GM12878 (cell line): ENCODE results near the gene RUBCNL. TPM values are rescaled to one million over a fixed set of nuclear protein-coding genes. Genes with fewer than 3 reads are reported as not detected.

Source experiments
- ATAC-seq: fragments of 200-7000 bp; cut with Tn5 transposase; 3 replicates; pipeline ENCODE4 v1.9.1; 2020; ENCODE audit warnings: mild to moderate bottlenecking, moderate library complexity
- BruUV-seq: library from RNA; stranded (reverse); fragments of 400-500 nt; replicated peaks from 2 replicates; lab custom pipeline; 2021; lab: Mats Ljungman, UMichigan
- CTCF ChIA-PET: fragments of 300-600 bp; sonication (Branson Sonifier 250); formaldehyde crosslinking; extraction: SDS; loops from one replicate; lab custom pipeline; 2021; ENCODE audit warnings: inconsistent platforms; lab: Yijun Ruan, JAX
- POLR2A ChIA-PET: fragments of 350-600 bp; formaldehyde crosslinking; extraction: SDS; loops from one replicate; lab custom pipeline; 2021; ENCODE audit warnings: inconsistent platforms; lab: Charles Lee
- RAD21 ChIA-PET: fragments of 300-600 bp; sonication (Branson Sonifier 250); formaldehyde crosslinking; loops from one replicate; lab custom pipeline; 2023; ENCODE audit warnings: antibody characterized with exemption; ENCODE audit not compliant: unreplicated experiment; lab: Charles Lee
- SMC1A ChIA-PET: fragments of 300-600 bp; sonication (Branson Sonifier 250); formaldehyde crosslinking; loops from one replicate; lab custom pipeline; 2023; ENCODE audit not compliant: unreplicated experiment, uncharacterized antibody; lab: Charles Lee
- DNase-seq: peaks from one replicate; pipeline ENCODE4 v3.0.0-alpha.2; 2011; ENCODE audit warnings: low read depth, low spot score
- FAIRE-seq: peaks from 3 replicates; lab custom pipeline; 2011; peaks lifted over from hg19 to GRCh38; lab: Jason Lieb, UNC
- H2AFZ ChIP-seq: 2 replicates; pipeline ENCODE4 v1.6.0; 2011; ENCODE audit warnings: low read depth, low read length, control low read depth; ENCODE audit not compliant: control insufficient read depth
- H3K27ac ChIP-seq: 2 replicates; pipeline ENCODE4 v1.5.1; 2011; ENCODE audit warnings: control low read depth; ENCODE audit not compliant: control insufficient read depth, insufficient read depth
- H3K27me3 ChIP-seq, 2 experiments: replicated peaks in 1 of 2; 2 replicates each; pipeline versions ENCODE4 v1.6.0 to v1.6.1; 2011; ENCODE audit warnings: low read length in 1 of 2; ENCODE audit not compliant: control insufficient read depth in 2 of 2, insufficient read depth in 2 of 2
- H3K36me3 ChIP-seq, 2 experiments: 2 replicates each; pipeline ENCODE4 v1.5.1; 2011; ENCODE audit warnings: low read length in 1 of 2; ENCODE audit not compliant: control insufficient read depth in 2 of 2, insufficient read depth in 2 of 2
- H3K4me1 ChIP-seq: 2 replicates; pipeline ENCODE4 v1.6.1; 2011; ENCODE audit warnings: mild to moderate bottlenecking, low read length, moderate library complexity, mixed read lengths; ENCODE audit not compliant: control insufficient read depth, insufficient read depth
- H3K4me2 ChIP-seq: 2 replicates; pipeline ENCODE4 v1.6.0; 2011; ENCODE audit warnings: control low read depth; ENCODE audit not compliant: control insufficient read depth, insufficient read depth
- H3K4me3 ChIP-seq: fragments of 200-600 bp; sonication (generic); 2 replicates; pipeline ENCODE4 v1.5.1; 2016
- H3K79me2 ChIP-seq: 2 replicates; pipeline ENCODE4 v1.6.0; 2011; ENCODE audit warnings: low read length; ENCODE audit not compliant: control insufficient read depth, insufficient read depth
- H3K9ac ChIP-seq: 2 replicates; pipeline ENCODE4 v1.8.0; 2011; ENCODE audit warnings: low read length, control low read depth, mixed read lengths; ENCODE audit not compliant: control insufficient read depth, insufficient read depth
- H3K9me3 ChIP-seq: replicated peaks from 3 replicates; pipeline ENCODE4 v1.5.1; 2011; ENCODE audit warnings: mild to moderate bottlenecking, low read length; ENCODE audit not compliant: control insufficient read depth, insufficient read depth
- H4K20me1 ChIP-seq: 2 replicates; pipeline ENCODE4 v1.6.0; 2011; ENCODE audit not compliant: control insufficient read depth, insufficient read depth
- GABPA ChIP-seq: IDR thresholded peaks from 2 replicates; pipeline ENCODE4 v1.6.1; 2014; ENCODE audit warnings: antibody characterized with exemption, low read depth, mild to moderate bottlenecking, inconsistent platforms
- GATAD2B ChIP-seq: fragments of 450-650 bp; conservative IDR thresholded peaks from 2 replicates; pipeline ENCODE4 v1.6.1; 2017; ENCODE audit warnings: low read depth, mild to moderate bottlenecking, moderate library complexity
- HCFC1 ChIP-seq: fragments of 150-350 bp; IDR thresholded peaks from 2 replicates; pipeline ENCODE4 v1.6.1; 2014; ENCODE audit warnings: low read length
- HDAC6 ChIP-seq: fragments of 200-600 bp; sonication (generic); IDR thresholded peaks from one replicate; pipeline ENCODE4 v1.8.0; 2017; ENCODE audit warnings: antibody characterized with exemption; ENCODE audit not compliant: unreplicated experiment
- NFYA ChIP-seq: IDR thresholded peaks from 2 replicates; pipeline ENCODE4 v1.6.1; 2011; ENCODE audit warnings: low read depth, mild to moderate bottlenecking, low read length, improper control_type of control experiment, borderline replicate concordance
- PAX8 ChIP-seq: fragments of 450-650 bp; IDR thresholded peaks from 2 replicates; pipeline ENCODE4 v1.6.1; 2017; ENCODE audit warnings: mild to moderate bottlenecking, moderate library complexity
- RAD21 ChIP-seq: IDR thresholded peaks from 2 replicates; pipeline ENCODE4 v1.6.1; 2011; ENCODE audit warnings: mild to moderate bottlenecking, low read depth, low read length, moderate library complexity; ENCODE audit not compliant: insufficient read depth
- RB1 ChIP-seq: fragments of 450-650 bp; formaldehyde crosslinking; IDR thresholded peaks from 2 replicates; pipeline ENCODE4 v1.6.1; 2017; ENCODE audit warnings: mild to moderate bottlenecking, borderline replicate concordance
- STAT1 ChIP-seq: fragments of 450-650 bp; conservative IDR thresholded peaks from 2 replicates; pipeline ENCODE4 v1.6.1; 2014; ENCODE audit warnings: antibody characterized with exemption, mild to moderate bottlenecking
- WRNIP1 ChIP-seq: IDR thresholded peaks from 2 replicates; pipeline ENCODE4 v1.6.1; 2011; ENCODE audit warnings: low read depth, low read length, improper control_type of control experiment, borderline replicate concordance
- ZBED1 ChIP-seq: IDR thresholded peaks from 2 replicates; pipeline ENCODE4 v1.6.1; 2016; ENCODE audit warnings: borderline replicate concordance
- WGBS: methylation state at CpG from one replicate; pipeline ENCODE4 v1.1.6; 2016; ENCODE audit warnings: low lambda C conversion rate; ENCODE audit not compliant: insufficient replicate concordance, insufficient coverage; ENCODE audit errors: missing lambda C conversion rate; 5-methylcytosine and 5-hydroxymethylcytosine counted together
- in situ Hi-C: fragments of 300-500 bp; cut with MboI; formaldehyde crosslinking; loops from 9 replicates; pipeline ENCODE4 v1.14.3; 2018; ENCODE audit warnings: mixed read lengths
- intact Hi-C: fragments of 100-400 bp; cut with micrococcal nuclease; formaldehyde crosslinking; loops from one replicate; pipeline ENCODE4 v1.14.2; 2022; ENCODE audit not compliant: unreplicated experiment
- polyA plus RNA-seq, 11 experiments: library from polyadenylated mRNA; depleted of rRNA in 4 of 11; unstranded in 6 of 11; stranded (reverse) in 5 of 11; fragments of >200 nt; fragmentation: Nextera tagmentation in 4 of 11; fragmentation: Illumina TruSeq in 1 of 11; extraction: Ambion mirVana in 4 of 11; extraction: Trizol in 1 of 11; gene quantifications; 1 replicate in 1 of 11; 2 replicates in 10 of 11; pipeline versions ENCODE4 v1.2.1 to v1.2.3, GENCODE V29; 2011 to 2016; ENCODE audit warnings: inconsistent platforms in 2 of 11, missing spikeins in 2 of 11, low read depth in 1 of 11
- total RNA-seq, 4 experiments: library from RNA; depleted of rRNA in 3 of 4; stranded (reverse); fragments of >200 nt in 3 of 4; fragmentation: Illumina TruSeq in 1 of 4; extraction: Trizol in 1 of 4; gene quantifications; 2 replicates each; pipeline versions ENCODE4 v1.2.1 to v1.2.3, GENCODE V29; 2013 to 2021
- TF ChIP-seq, protein P1 (sequence below): fragments of 450-650 bp; IDR thresholded peaks from 2 replicates; pipeline ENCODE4 v1.6.1; 2017; ENCODE audit warnings: antibody characterized with exemption, mild to moderate bottlenecking, moderate library complexity

The RUBCNL gene
- total and polyA plus RNA-seq, 10 of the 15 experiments (the other 5 are each of a cell fraction or from before 2014, with no cell fraction given), result 0.71 to 51.9 (median 38.2) TPM

DNA sequence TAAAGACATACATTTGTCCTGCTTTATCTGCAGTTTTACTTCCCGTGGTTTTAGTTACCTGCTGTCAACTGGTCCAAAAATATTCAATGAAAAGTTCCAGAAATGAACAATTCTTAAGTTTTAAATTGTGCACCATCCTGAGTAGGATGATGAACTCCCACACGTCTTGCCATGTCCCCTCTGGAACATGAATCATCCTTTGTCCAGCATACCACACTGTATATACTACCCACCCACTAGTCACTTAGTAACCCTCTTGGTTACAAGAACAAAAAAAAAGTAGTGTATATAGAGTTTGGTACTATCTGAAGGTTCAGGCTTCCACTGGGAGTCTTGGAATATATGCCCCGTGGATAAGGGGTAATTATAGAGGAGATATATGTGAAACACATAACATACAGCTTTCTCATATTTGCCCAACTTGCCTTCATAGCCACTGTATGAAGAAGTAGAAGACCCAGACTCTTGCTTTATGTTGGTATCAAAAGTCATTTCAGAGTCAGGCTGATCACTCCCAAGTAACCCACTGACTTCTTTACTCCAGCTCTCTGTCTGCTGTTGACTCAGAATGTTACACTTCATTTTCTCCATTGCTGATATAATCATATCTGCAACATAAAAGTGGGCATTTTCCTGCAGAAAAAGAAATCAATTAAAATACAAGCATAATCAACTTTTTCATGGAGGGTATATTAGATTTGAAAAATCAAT is 19.3 kb downstream of the RUBCNL start (continued):
- TF ChIP-seq, protein P1, sequence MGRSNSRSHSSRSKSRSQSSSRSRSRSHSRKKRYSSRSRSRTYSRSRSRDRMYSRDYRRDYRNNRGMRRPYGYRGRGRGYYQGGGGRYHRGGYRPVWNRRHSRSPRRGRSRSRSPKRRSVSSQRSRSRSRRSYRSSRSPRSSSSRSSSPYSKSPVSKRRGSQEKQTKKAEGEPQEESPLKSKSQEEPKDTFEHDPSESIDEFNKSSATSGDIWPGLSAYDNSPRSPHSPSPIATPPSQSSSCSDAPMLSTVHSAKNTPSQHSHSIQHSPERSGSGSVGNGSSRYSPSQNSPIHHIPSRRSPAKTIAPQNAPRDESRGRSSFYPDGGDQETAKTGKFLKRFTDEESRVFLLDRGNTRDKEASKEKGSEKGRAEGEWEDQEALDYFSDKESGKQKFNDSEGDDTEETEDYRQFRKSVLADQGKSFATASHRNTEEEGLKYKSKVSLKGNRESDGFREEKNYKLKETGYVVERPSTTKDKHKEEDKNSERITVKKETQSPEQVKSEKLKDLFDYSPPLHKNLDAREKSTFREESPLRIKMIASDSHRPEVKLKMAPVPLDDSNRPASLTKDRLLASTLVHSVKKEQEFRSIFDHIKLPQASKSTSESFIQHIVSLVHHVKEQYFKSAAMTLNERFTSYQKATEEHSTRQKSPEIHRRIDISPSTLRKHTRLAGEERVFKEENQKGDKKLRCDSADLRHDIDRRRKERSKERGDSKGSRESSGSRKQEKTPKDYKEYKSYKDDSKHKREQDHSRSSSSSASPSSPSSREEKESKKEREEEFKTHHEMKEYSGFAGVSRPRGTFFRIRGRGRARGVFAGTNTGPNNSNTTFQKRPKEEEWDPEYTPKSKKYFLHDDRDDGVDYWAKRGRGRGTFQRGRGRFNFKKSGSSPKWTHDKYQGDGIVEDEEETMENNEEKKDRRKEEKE, result no peak
- TF ChIP-seq ZBED1, result no peak
- no peak for TF ChIP-seq STAT1
- TF ChIP-seq RB1, result no peak
- no peak for TF ChIP-seq RAD21
- no peak for TF ChIP-seq WRNIP1
- TF ChIP-seq, all 136 proteins: peak for 0

DNA sequence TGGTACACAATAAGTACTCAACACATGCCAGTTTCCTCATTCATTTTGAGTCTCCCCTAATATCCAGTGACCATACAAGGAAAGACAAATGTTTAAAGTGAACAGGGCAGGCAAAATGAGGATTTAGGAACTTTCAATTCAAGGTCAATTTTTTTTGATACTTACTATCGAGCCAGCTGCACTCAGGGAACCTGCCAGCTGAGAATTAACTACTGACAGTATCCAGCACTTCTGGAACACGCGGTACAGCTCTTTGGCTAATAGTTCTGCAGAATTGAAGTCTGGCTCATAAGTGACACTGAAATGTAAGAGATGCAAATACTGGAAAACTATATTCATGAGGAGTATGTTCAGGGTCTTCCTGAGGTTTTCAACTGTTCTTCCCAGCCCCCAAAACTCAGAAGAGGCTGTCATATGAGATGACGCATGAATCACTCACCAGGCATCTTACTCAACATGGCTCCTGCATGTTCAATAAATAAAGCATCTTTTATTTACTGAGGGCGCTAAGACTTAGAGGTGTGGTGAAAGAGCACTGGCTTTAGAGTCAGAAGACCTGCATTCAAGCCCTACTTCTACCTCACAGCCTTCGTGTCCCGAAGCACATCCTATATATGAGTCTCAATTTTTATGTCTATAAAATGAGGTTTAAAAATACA is 25.6 kb downstream of the RUBCNL start:
- peaks cover 0 to 39% of the 10 kb centered on the region in 2 experiments; a peak in 3 of 4 replicates for H3K36me3 ChIP-seq
- H2AFZ ChIP-seq, result no peak overlapping the region
- ChIA-PET CTCF (no interaction called here), SMC1A (no interaction called here), RAD21 (no interaction called here), POLR2A (no interaction called here)
- H4K20me1 ChIP-seq, result no peaks in the 10 kb centered on the region
- H3K27me3 ChIP-seq, result no peaks in the 10 kb centered on the region
- no peak for FAIRE-seq
- no peaks in the 10 kb centered on the region for H3K9me3 ChIP-seq
- ATAC-seq, result no peak
- H3K4me2 ChIP-seq, result no peak overlapping the region
- no peaks in the 10 kb centered on the region for H3K4me1 ChIP-seq
- no peak overlapping the region for H3K4me3 ChIP-seq
- no peak for DNase-seq
- no peak overlapping the region for H3K27ac ChIP-seq
- H3K9ac ChIP-seq, result no peak overlapping the region
- BruUV-seq, result no TSS peak
- no peaks in the 10 kb centered on the region for H3K79me2 ChIP-seq
- in situ Hi-C loops, result no loop called here
- intact Hi-C loops, result no loop called here
- WGBS, result 71% methylated on average over 7 of the region's 7 CpGs
- no peak for TF ChIP-seq PAX8
- no peak for TF ChIP-seq GATAD2B
- TF ChIP-seq, protein P1, result no peak
- no peak for TF ChIP-seq NFYA
- TF ChIP-seq HDAC6, result no peak
- no peak for TF ChIP-seq HCFC1
- TF ChIP-seq STAT1, result no peak
- TF ChIP-seq GABPA, result no peak
